Activated T-helper 2 cell treated with anti-CD3 and anti-CD28 coated beads, Interferon-gamma antibody, Interleukin-2, Interleukin-4, amounts not matched to agents 10 μg/mL and 5 μg/mL and 100 μg/mL, durations not matched to agents 14 hours and 24 hours and 36 hours (primary cell): Measurements from ENCODE around the gene TUT4. TPM values are rescaled to one million over a fixed set of nuclear protein-coding genes. Genes with fewer than 3 reads are reported as not detected.

Experiments
- DNase-seq: peaks from one replicate; pipeline ENCODE4 v3.0.0; 2021; ENCODE audit warnings: low spot score
- H3K27ac Mint-ChIP-seq: one replicate; pipeline ENCODE4 v1.8.0; 2021; ENCODE audit warnings: mixed read lengths
- H3K27me3 Mint-ChIP-seq: one replicate; pipeline ENCODE4 v1.8.0; 2021; ENCODE audit warnings: low read depth, mixed read lengths
- H3K36me3 Mint-ChIP-seq: one replicate; pipeline ENCODE4 v1.8.0; 2021; ENCODE audit warnings: low read depth, mixed read lengths
- H3K4me1 Mint-ChIP-seq: one replicate; pipeline ENCODE4 v1.8.0; 2021; ENCODE audit warnings: low read depth, mixed read lengths
- H3K4me3 Mint-ChIP-seq: one replicate; pipeline ENCODE4 v1.8.0; 2021; ENCODE audit warnings: low read depth, mild to moderate bottlenecking, moderate library complexity, mixed read lengths
- H3K9me3 Mint-ChIP-seq: one replicate; pipeline ENCODE4 v1.8.0; 2021; ENCODE audit warnings: mixed read lengths
- intact Hi-C: fragments of 100-400 bp; cut with micrococcal nuclease; formaldehyde crosslinking; loops from one replicate; pipeline ENCODE4 v1.15.1; 2023
- total RNA-seq: library from RNA; stranded (reverse); gene quantifications from 2 replicates; pipeline ENCODE4 v1.2.3, GENCODE V29; 2022

The TUT4 gene
- total RNA-seq, 1 donor from 2014 or later, result 63.1 TPM

GRCh38 chr1:52473039-52473438 is 79.9 kb downstream of the TUT4 start:
- Mint-ChIP-seq H3K27me3 (no peaks in the 10 kb centered on the region), H3K36me3 (peaks cover 28% of the 10 kb centered on the region), H3K4me3 (no peak overlapping the region), H3K9me3 (no peaks in the 10 kb centered on the region), H3K4me1 (no peaks in the 10 kb centered on the region), H3K27ac (no peak overlapping the region)
- no peak for DNase-seq
- intact Hi-C loops, result no loop called here

GRCh38 chr1:52472384-52472783 is 80.5 kb downstream of the TUT4 start:
- Mint-ChIP-seq H3K27ac (no peak overlapping the region), H3K4me3 (no peak overlapping the region), H3K27me3 (no peaks in the 10 kb centered on the region), H3K36me3 (peaks cover 26% of the 10 kb centered on the region), H3K4me1 (no peaks in the 10 kb centered on the region), H3K9me3 (no peaks in the 10 kb centered on the region)
- no peak for DNase-seq
- intact Hi-C loops, result no loop called here

- Mint-ChIP-seq H3K27ac (no peak overlapping the region), H3K4me1 (no peaks in the 10 kb centered on the region), H3K9me3 (no peaks in the 10 kb centered on the region), H3K4me3 (no peak overlapping the region), H3K36me3 (peaks cover 13% of the 10 kb centered on the region), H3K27me3 (no peaks in the 10 kb centered on the region)
- DNase-seq, result no peak
- intact Hi-C loops, result no loop called here
Measured at GRCh38 chr1:52469108-52469507, 83.8 kb downstream of the TUT4 start.

- no peak overlapping the region for H3K4me3 Mint-ChIP-seq
- peaks cover 18% of the 10 kb centered on the region for H3K36me3 Mint-ChIP-seq
- no peak for DNase-seq
- intact Hi-C loops, result no loop called here
- no peaks in the 10 kb centered on the region for H3K9me3 Mint-ChIP-seq
- H3K4me1 Mint-ChIP-seq, result no peaks in the 10 kb centered on the region
- no peak overlapping the region for H3K27ac Mint-ChIP-seq
- no peaks in the 10 kb centered on the region for H3K27me3 Mint-ChIP-seq
Measured at GRCh38 chr1:52463891-52464290, 89.0 kb downstream of the TUT4 start.

- Mint-ChIP-seq H3K9me3 (no peaks in the 10 kb centered on the region), H3K36me3 (peaks cover 23% of the 10 kb centered on the region)
Measured at GRCh38 chr1:52461821-52462220, 91.1 kb downstream of the TUT4 start.

GRCh38 chr1:52460694-52461093 is 92.2 kb downstream of the TUT4 start:
- Mint-ChIP-seq H3K27me3 (no peaks in the 10 kb centered on the region), H3K27ac (no peak overlapping the region), H3K36me3 (peaks cover 29% of the 10 kb centered on the region), H3K4me3 (no peak overlapping the region), H3K4me1 (no peaks in the 10 kb centered on the region), H3K9me3 (no peaks in the 10 kb centered on the region)
- intact Hi-C loops, result no loop called here
- no peak for DNase-seq

More at GRCh38 chr1:52461821-52462220, 91.1 kb downstream of the TUT4 start:
- H3K4me1 Mint-ChIP-seq, result no peaks in the 10 kb centered on the region
- H3K4me3 Mint-ChIP-seq, result no peak overlapping the region
- DNase-seq, result no peak
- intact Hi-C loops, result no loop called here
- no peak overlapping the region for H3K27ac Mint-ChIP-seq
- H3K27me3 Mint-ChIP-seq, result no peaks in the 10 kb centered on the region

GRCh38 chr1:52455686-52456085 is 97.2 kb downstream of the TUT4 start:
- Mint-ChIP-seq H3K4me1 (no peaks in the 10 kb centered on the region), H3K27ac (no peak overlapping the region), H3K36me3 (peaks cover 42% of the 10 kb centered on the region), H3K9me3 (no peaks in the 10 kb centered on the region), H3K4me3 (no peak overlapping the region), H3K27me3 (no peaks in the 10 kb centered on the region)
- DNase-seq, result no peak
- intact Hi-C loops, result no loop called here

- H3K36me3 Mint-ChIP-seq, result peaks cover 39% of the 10 kb centered on the region
- no peak for DNase-seq
- H3K27me3 Mint-ChIP-seq, result no peaks in the 10 kb centered on the region
- no peak overlapping the region for H3K4me3 Mint-ChIP-seq
- no peaks in the 10 kb centered on the region for H3K4me1 Mint-ChIP-seq
- intact Hi-C loops, result no loop called here
- no peaks in the 10 kb centered on the region for H3K9me3 Mint-ChIP-seq
- H3K27ac Mint-ChIP-seq, result no peak overlapping the region
Measured at GRCh38 chr1:52454779-52455178, 98.1 kb downstream of the TUT4 start.

- no peaks in the 10 kb centered on the region for H3K4me1 Mint-ChIP-seq
- no peak overlapping the region for H3K27ac Mint-ChIP-seq
- H3K4me3 Mint-ChIP-seq, result no peak overlapping the region
- intact Hi-C loops, result no loop called here
- no peaks in the 10 kb centered on the region for H3K27me3 Mint-ChIP-seq
- no peaks in the 10 kb centered on the region for H3K9me3 Mint-ChIP-seq
- DNase-seq, result no peak
- peaks cover 41% of the 10 kb centered on the region for H3K36me3 Mint-ChIP-seq
Measured at GRCh38 chr1:52454127-52454526, 98.8 kb downstream of the TUT4 start.

- no peak overlapping the region for H3K27ac Mint-ChIP-seq
- H3K36me3 Mint-ChIP-seq, result peaks cover 25% of the 10 kb centered on the region
- no peaks in the 10 kb centered on the region for H3K27me3 Mint-ChIP-seq
- intact Hi-C loops, result no loop called here
- no peak overlapping the region for H3K4me3 Mint-ChIP-seq
- DNase-seq, result no peak
- H3K4me1 Mint-ChIP-seq, result no peaks in the 10 kb centered on the region
- H3K9me3 Mint-ChIP-seq, result no peaks in the 10 kb centered on the region
Measured at GRCh38 chr1:52444463-52444862, 108.4 kb downstream of the TUT4 start.

- no peak for DNase-seq
- H3K36me3 Mint-ChIP-seq, result peaks cover 33% of the 10 kb centered on the region
- H3K4me3 Mint-ChIP-seq, result no peak overlapping the region
- H3K9me3 Mint-ChIP-seq, result no peaks in the 10 kb centered on the region
- no peaks in the 10 kb centered on the region for H3K27me3 Mint-ChIP-seq
- no peaks in the 10 kb centered on the region for H3K4me1 Mint-ChIP-seq
- intact Hi-C loops, result no loop called here
- H3K27ac Mint-ChIP-seq, result no peak overlapping the region
Measured at GRCh38 chr1:52439976-52440375, 112.9 kb downstream of the TUT4 start.

- Mint-ChIP-seq H3K27me3 (no peaks in the 10 kb centered on the region), H3K36me3 (peaks cover 41% of the 10 kb centered on the region)
- intact Hi-C loops, result no loop called here
Measured at GRCh38 chr1:52436817-52437216, 116.1 kb downstream of the TUT4 start.

GRCh38 chr1:52435650-52436049 is 117.2 kb downstream of the TUT4 start:
- intact Hi-C loops, result no loop called here
- H3K4me3 Mint-ChIP-seq, result no peak overlapping the region
- H3K9me3 Mint-ChIP-seq, result no peaks in the 10 kb centered on the region
- no peaks in the 10 kb centered on the region for H3K4me1 Mint-ChIP-seq
- peaks cover 44% of the 10 kb centered on the region for H3K36me3 Mint-ChIP-seq
- no peak overlapping the region for H3K27ac Mint-ChIP-seq
- H3K27me3 Mint-ChIP-seq, result no peaks in the 10 kb centered on the region
- DNase-seq, result no peak

More at GRCh38 chr1:52436817-52437216, 116.1 kb downstream of the TUT4 start:
- no peak for DNase-seq
- Mint-ChIP-seq H3K27ac (no peak overlapping the region), H3K4me1 (no peaks in the 10 kb centered on the region), H3K9me3 (no peaks in the 10 kb centered on the region), H3K4me3 (no peak overlapping the region)

GRCh38 chr1:52435211-52435610 is 117.7 kb downstream of the TUT4 start:
- Mint-ChIP-seq H3K27me3 (no peaks in the 10 kb centered on the region), H3K4me3 (no peak overlapping the region), H3K36me3 (peaks cover 48% of the 10 kb centered on the region), H3K4me1 (no peaks in the 10 kb centered on the region), H3K9me3 (no peaks in the 10 kb centered on the region), H3K27ac (no peak overlapping the region)
- DNase-seq, result no peak
- intact Hi-C loops, result no loop called here
